GM12891 (cell line): ENCODE results near the gene NGF.

Experiments
- DNase-seq: peaks from one replicate; pipeline ENCODE4 v3.0.0; 2011; ENCODE audit warnings: low spot score; ENCODE audit not compliant: insufficient read length
- FAIRE-seq: peaks from 2 replicates; lab custom pipeline; 2011; peaks lifted over from hg19 to GRCh38; lab: Jason Lieb, UNC
- PAX5 ChIP-seq: IDR thresholded peaks from 2 replicates; pipeline ENCODE4 v1.6.1; 2011; ENCODE audit warnings: low read length, moderate library complexity, mild to moderate bottlenecking; ENCODE audit not compliant: insufficient read depth, severe bottlenecking
- POLR2A ChIP-seq: IDR thresholded peaks from 2 replicates; pipeline ENCODE4 v1.6.1; 2011; ENCODE audit warnings: low read depth, low read length, control low read depth
- POLR2AphosphoS5 ChIP-seq: IDR thresholded peaks from 2 replicates; pipeline ENCODE4 v1.6.1; 2011; ENCODE audit warnings: low read depth, low read length, control low read depth
- POU2F2 ChIP-seq: IDR thresholded peaks from 2 replicates; pipeline ENCODE4 v1.6.1; 2011; ENCODE audit warnings: low read depth, mild to moderate bottlenecking, control low read depth, low read length, moderate library complexity
- SPI1 ChIP-seq: IDR thresholded peaks from 2 replicates; pipeline ENCODE4 v1.6.1; 2011; ENCODE audit warnings: low read depth, low read length, control low read depth
- TAF1 ChIP-seq: IDR thresholded peaks from 2 replicates; pipeline ENCODE4 v1.6.1; 2011; ENCODE audit warnings: low read depth, low read length, control low read depth

NGF gene

DNA sequence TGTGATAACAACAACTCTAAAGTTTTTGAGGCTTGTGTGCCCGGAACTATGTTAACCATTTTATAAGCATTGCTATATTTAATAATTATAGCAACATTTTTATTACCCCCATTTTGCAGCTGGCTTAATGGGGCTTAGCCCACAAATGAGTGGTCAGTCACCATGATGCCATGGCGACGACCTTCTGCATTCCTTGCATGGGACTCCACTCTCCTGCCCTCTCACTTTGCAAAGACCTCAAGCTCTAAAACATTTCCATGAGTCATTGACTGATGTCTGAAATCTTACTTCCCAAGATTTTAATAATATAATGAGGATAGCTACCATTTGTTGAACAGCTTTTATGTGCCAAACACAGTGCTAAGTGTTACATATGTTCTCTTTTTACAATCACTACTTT lies 15.4 kb downstream of the NGF start:
- DNase-seq (no peak), FAIRE-seq (no peak)

DNA sequence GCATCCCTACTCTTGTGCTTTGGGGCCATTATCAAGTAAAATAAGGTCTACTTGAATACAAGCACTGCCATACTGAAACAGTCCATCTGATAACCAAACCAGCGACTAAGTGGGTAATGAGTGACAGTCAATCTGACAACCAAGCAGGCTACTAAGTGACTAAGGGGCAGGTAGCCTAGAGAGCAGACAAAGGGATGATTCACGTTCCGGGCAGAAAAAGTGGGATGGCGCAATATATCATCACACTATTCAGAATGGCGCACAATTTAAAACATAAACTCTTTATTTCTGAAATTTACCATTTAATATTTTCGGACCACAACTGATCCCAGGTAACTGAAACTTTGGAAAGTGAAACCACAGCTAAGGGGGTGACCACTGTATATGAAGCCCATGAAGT lies 17.7 kb downstream of the NGF start:
- TF ChIP-seq POU2F2 (no peak), PAX5 (no peak), POLR2A (no peak)
- FAIRE-seq: no peak
- DNase-seq: no peak

More for the DNA sequence above, 15.4 kb downstream of the NGF start:
- no peak for TF ChIP-seq POU2F2
- TF ChIP-seq PAX5: no peak
- TF ChIP-seq POLR2AphosphoS5: no peak
- TF ChIP-seq POLR2A: no peak
- no peak for TF ChIP-seq SPI1

GRCh38 chr1:115319706-115320105 lies 18.3 kb downstream of the NGF start:
- TF ChIP-seq SPI1: no peak
- TF ChIP-seq POLR2A: no peak
- no peak for TF ChIP-seq TAF1
- no peak for TF ChIP-seq POLR2AphosphoS5
- TF ChIP-seq POU2F2: no peak
- FAIRE-seq (no peak), DNase-seq (no peak)

- DNase-seq (no peak), FAIRE-seq (no peak)
These were observed 20.7 kb downstream of the NGF start for GRCh38 chr1:115317101-115318012.

GRCh38 chr1:115314765-115315164 lies 23.3 kb downstream of the NGF start:
- DNase-seq: no peak
- TF ChIP-seq PAX5 (no peak), POU2F2 (no peak), POLR2AphosphoS5 (no peak), POLR2A (no peak), SPI1 (no peak), TAF1 (no peak)
- FAIRE-seq: no peak

More at GRCh38 chr1:115317101-115318012, 20.7 kb downstream of the NGF start:
- TF ChIP-seq POLR2AphosphoS5: no peak
- TF ChIP-seq PAX5: no peak
- TF ChIP-seq POU2F2: no peak
- no peak for TF ChIP-seq TAF1
- no peak for TF ChIP-seq POLR2A
- no peak for TF ChIP-seq SPI1

- TF ChIP-seq TAF1 (no peak), POLR2A (no peak), SPI1 (no peak), POU2F2 (no peak), PAX5 (no peak), POLR2AphosphoS5 (no peak)
- FAIRE-seq: no peak
- DNase-seq: no peak
These were observed 24.0 kb downstream of the NGF start for GRCh38 chr1:115314092-115314491.

DNA sequence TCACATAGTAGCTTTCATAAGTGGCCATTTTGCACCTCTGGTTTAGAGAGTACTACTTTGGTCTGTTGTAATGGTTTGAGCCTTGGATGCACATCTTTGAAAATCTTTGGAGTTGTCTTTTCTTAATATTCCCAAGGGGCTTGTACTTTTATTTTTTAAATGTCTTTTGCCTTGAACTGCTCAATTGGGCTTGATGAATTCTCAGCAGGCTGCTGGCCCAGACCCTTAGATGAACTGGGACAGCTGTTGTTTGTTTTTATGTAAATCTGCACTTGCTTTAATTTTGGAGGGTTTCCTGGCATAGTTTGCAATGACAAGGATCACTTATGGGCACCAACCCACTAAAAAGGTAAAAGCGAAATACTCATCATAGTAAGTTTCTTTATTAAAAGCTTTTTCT lies 24.9 kb downstream of the NGF start:
- no peak for TF ChIP-seq POLR2AphosphoS5
- TF ChIP-seq SPI1: no peak
- no peak for TF ChIP-seq POLR2A
- TF ChIP-seq PAX5: no peak
- TF ChIP-seq TAF1: no peak
- TF ChIP-seq POU2F2: no peak
- DNase-seq (no peak), FAIRE-seq (no peak)

GRCh38 chr1:115312742-115313141 lies 25.3 kb downstream of the NGF start:
- DNase-seq: no peak
- no peak for FAIRE-seq
- TF ChIP-seq POU2F2 (no peak), POLR2AphosphoS5 (no peak), SPI1 (no peak), POLR2A (no peak), PAX5 (no peak), TAF1 (no peak)

DNA sequence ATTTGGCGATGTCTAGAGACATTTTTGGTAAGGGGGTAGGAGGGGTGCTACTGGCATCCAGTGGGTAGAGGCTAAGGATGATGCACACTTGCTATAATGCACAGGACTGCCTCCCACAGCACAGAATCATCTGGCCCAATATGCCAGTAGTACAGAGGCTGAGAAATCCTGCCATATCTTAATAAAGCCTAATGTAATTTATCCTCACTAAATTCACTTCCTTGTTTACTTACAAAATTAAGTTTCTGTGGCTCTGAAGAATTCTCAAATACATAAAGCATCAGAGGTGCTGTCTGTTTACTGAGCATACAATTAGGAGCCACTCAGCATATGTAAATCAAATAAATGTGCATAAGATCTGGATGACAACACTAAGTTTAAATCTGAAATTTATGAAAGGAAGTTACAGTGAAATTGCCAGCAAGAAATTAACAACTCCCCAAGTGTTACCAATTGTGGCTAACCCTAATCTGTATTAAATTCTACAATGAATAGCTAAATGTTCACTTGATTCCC lies 26.5 kb downstream of the NGF start:
- TF ChIP-seq SPI1: no peak
- TF ChIP-seq TAF1: no peak
- TF ChIP-seq POLR2AphosphoS5: no peak
- TF ChIP-seq PAX5: no peak
- no peak for TF ChIP-seq POU2F2
- TF ChIP-seq POLR2A: no peak
- FAIRE-seq (no peak), DNase-seq (no peak)
